Fibroblast of the aortic adventitia (primary cell): ENCODE results near the gene MEF2C. TPM values are rescaled to one million over a fixed set of nuclear protein-coding genes. Genes with fewer than 3 reads are reported as not detected.

Experiments
- DNase-seq: peaks from one replicate; pipeline ENCODE4 v3.0.0-alpha.2; 2010; ENCODE audit warnings: low read depth
- H3K4me3 ChIP-seq: 2 replicates; pipeline ENCODE4 v1.5.1; 2011; ENCODE audit warnings: low read depth, mild to moderate bottlenecking, control low read depth, low read length, moderate library complexity
- total RNA-seq: library from RNA; depleted of rRNA; stranded (reverse); fragments of >200 nt; gene quantifications from 2 replicates; pipeline ENCODE4 v1.2.3, GENCODE V29; 2012; ENCODE audit warnings: low replicate concordance
- TF ChIP-seq, protein P1 (sequence below): IDR thresholded peaks from 2 replicates; pipeline ENCODE4 v1.5.1; 2011; ENCODE audit warnings: mild to moderate bottlenecking, low read length, control low read depth, inconsistent platforms; ENCODE audit not compliant: insufficient read depth

MEF2C gene
- total RNA-seq, 1 donor = 38.6 TPM

- no peak overlapping the region for H3K4me3 ChIP-seq
- DNase-seq = no peak
- TF ChIP-seq, protein P1, sequence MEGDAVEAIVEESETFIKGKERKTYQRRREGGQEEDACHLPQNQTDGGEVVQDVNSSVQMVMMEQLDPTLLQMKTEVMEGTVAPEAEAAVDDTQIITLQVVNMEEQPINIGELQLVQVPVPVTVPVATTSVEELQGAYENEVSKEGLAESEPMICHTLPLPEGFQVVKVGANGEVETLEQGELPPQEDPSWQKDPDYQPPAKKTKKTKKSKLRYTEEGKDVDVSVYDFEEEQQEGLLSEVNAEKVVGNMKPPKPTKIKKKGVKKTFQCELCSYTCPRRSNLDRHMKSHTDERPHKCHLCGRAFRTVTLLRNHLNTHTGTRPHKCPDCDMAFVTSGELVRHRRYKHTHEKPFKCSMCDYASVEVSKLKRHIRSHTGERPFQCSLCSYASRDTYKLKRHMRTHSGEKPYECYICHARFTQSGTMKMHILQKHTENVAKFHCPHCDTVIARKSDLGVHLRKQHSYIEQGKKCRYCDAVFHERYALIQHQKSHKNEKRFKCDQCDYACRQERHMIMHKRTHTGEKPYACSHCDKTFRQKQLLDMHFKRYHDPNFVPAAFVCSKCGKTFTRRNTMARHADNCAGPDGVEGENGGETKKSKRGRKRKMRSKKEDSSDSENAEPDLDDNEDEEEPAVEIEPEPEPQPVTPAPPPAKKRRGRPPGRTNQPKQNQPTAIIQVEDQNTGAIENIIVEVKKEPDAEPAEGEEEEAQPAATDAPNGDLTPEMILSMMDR = no peak
Observed at GRCh38 chr5:88895681-88896501, 12.9 kb upstream of the MEF2C start.

DNA sequence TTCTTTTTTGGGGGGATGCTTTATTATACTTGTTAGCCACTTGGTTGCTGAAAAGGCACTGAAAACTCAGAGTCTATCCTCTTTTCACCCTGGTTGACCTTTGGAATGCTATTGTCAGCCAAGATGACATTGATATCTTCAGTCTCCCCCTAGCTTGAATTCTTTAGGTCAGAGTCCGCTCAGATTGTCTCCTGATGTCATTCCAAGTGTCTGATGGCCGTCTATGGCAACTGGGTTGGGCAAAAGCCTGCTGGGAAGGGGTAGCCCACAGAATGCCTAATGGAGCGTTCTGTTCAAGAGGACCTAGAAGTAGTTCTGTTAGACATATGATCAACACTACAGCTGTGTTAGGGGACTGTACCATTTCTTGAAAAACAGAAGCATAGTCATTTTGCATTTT is 9.7 kb upstream of the MEF2C start:
- H3K4me3 ChIP-seq = no peak overlapping the region
- no peak for DNase-seq
- TF ChIP-seq, protein P1 = no peak

- peak overlapping the region; percentile 72 for H3K4me3 ChIP-seq
- TF ChIP-seq, protein P1 = no peak
- DNase-seq = no peak
Observed at GRCh38 chr5:88890070-88890781, 7.2 kb upstream of the MEF2C start.

DNA sequence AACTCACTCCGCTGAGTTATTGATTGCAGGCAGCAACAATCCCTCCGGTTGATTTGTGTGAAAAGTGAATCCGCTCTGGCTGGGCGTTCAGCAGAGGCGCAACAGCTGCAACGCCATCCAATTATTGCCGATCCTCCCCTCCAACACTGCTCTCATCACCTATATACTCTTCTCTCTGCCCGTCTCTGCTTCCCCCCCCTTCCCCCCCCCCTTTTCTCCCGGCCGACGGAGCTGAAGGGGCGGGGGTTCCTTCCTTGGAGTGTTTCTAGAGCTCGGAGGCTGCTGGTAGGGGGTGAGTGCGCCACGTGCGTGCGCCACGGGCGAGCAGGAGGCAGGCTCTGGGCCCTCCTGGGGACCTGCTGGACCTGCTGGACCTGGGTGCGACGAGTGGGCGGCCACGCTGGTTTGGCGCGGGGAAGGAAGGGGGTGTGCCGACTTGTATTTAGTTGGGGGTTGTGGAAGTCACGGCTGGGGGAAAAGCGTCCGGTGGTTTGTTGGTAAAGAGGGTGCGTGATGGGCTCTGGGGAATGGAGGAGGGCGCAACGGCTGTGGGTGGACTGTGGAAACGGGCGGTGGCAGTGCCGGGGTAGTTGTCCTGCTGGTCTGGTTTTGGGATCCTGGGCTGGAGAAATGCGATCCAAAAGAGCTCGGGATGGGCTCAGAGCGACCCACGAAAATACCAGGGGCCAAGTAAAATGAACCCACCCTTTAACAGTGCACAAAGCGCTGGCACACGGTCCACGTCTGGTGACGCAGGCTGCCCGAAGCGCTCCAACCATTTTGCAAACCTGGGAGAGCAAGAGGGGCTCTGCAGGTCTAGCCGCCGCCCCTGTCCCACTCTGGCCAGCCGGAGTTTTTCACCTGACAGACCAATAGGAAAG is 6.4 kb upstream of the MEF2C start:
- TF ChIP-seq, protein P1 = no peak
- peak; percentile 59 for DNase-seq
- peak overlapping the region; percentile 72 for H3K4me3 ChIP-seq

- peak overlapping the region; percentile 72 for H3K4me3 ChIP-seq
- DNase-seq = peak; percentile 15
- TF ChIP-seq, protein P1 = no peak
Observed at GRCh38 chr5:88888848-88889188, 5.8 kb upstream of the MEF2C start.

GRCh38 chr5:88888291-88888690 is 5.3 kb upstream of the MEF2C start:
- TF ChIP-seq, protein P1 = no peak
- no peak for DNase-seq
- no peak overlapping the region for H3K4me3 ChIP-seq
